Cerebellar cortex (tissue), 1 donor: ENCODE data around the gene IKZF1.
"Not testable (repeated sequence)": the region's sequence is repeated elsewhere in the genome, so short reads cannot be mapped to it uniquely, and the experiment has no call there.

ENCODE experiments used
- DNase-seq: peaks from one replicate; pipeline ENCODE4 v3.0.0-alpha.2; 2015; ENCODE audit warnings: low spot score

The IKZF1 gene

DNA sequence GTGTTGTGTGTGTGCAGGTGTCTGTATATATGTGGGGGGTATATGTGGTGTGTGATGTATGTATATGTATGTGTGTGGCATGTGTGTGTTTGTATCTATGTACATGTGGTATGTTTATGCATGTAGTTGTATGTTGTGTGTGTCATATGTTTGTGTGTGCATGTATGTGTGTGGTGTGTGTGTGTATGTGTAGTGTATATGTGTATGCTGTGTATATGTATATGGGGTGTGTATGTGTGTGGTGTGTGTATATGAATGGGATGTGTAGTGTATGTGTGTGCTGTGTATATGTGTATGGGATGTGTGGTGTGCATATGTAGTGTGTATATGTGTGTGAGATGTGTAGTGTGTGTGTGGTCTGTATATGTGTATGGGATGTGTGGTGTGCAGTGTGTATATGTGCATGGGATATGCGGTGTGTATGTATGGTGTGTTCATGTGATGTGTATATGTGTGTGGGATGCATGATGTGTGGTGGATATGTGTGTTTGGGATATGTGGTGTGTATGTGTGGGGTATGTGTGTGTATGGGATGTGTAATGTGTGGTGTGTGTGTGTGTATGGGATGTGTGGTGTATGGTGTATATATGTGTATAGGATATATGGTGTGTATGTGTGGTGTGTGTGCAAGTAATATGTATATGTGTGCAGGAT is 30.0 kb downstream of the IKZF1 start:
- DNase-seq = no peak

DNA sequence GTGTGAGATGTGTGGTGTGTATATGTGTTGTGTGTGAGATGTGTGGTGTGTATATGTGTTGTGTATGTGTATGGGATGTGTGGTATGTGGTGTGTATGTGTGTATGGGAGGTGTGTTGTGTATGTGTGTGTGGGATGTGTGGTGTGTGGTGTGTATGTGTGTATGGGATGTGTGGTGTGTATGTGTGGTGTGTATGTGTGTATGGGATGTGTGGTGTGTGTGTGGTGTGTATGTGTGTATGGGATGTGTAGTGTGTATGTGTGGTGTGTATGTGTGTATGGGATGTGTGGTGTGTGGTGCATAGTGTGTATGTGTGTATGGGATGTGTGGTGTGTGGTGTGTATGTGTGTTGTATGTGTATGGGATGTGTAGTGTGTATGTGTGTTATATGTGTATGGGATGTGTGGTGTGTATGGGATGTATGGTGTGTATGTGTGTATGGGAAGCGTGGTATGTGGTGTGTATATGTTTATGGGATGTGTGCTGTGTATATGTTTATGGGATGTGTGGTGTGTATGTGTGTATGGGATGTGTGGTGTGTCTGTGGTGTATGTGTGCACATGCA is 30.8 kb downstream of the IKZF1 start:
- no peak for DNase-seq

DNA sequence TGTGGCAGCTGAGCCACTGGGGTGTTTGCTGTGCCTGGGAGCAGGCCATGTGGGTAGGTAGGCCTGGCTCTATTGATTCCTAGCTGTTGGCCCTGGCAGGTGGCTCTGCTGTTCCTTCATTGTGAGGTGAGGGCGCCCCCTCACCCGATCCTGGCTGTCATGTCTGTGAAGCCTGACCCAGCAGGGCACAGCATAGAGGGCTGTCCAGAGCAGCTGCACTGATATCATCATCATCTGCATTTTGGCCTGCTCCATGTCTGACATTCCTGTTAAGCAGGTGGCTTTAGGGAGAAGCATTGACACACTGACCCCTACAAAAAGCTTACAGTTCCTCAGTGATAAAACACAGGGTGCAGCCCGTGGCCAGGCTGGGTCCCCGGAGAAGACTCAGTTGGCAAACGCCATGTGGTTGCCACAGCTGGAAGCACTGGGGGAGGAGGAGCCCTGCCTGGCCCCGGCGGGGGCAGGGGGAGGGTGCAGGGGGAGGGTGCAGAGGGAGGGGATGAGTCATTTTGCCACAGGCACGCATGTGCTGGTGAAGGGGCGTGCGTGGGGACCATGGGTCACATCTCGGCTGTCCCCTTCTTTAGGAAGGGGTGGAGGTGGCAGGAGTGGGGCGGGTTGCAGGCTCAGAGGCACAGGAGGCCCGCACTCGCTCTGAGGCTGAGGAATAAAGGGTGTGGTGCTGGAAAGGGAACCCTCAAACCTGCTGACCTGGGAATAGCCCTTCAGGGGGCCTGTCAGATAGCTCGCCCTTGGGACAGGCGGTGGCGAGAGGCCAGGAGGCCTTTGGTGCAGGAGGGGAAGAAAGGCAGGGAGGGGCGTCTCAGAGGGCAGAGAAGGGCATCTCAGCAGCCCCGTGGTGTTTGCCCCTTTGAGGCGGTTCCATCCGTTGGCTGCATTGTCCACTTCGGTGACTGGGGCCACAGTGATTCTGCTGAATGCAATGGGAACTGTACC is 31.6 kb downstream of the IKZF1 start:
- no peak for DNase-seq

DNA sequence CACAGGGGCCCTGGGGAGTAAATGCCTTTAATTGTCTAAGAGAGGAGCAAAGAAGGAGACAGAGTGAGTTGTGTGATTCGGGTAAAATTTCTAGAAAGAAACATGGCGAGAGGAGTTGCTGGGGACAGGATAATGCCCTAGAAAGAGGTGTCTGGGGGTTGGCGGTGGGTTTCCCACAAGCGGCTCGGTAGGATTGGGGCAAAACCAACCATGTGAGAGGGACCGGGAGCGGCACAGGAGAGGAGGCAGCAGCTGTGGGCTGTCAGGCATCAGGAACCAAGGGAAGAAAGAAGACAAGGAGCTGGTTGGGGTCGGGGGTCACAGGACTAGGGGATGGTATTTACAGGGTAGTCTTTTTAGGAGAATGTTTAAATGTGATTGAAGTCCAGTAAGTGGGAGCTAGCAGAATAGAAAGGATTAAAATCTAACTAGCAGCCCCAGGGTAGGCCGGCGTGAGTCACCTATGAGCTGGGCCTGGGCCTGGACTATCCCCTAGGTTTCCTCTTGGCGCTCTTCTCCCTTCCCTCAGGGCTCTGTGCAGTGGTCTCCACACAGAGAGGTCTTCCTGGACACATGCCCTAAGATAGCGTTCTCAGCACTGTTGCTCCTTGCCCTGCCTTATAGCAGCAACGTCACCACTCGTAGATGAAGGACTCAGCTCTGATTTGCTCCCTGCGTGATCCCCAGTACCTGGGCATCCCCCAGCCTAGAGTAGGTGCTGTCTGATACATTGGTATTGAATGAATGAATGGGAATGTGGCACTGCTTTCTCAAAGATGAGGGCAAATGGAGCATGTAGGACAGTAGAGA is 32.6 kb downstream of the IKZF1 start:
- DNase-seq = no peak

DNA sequence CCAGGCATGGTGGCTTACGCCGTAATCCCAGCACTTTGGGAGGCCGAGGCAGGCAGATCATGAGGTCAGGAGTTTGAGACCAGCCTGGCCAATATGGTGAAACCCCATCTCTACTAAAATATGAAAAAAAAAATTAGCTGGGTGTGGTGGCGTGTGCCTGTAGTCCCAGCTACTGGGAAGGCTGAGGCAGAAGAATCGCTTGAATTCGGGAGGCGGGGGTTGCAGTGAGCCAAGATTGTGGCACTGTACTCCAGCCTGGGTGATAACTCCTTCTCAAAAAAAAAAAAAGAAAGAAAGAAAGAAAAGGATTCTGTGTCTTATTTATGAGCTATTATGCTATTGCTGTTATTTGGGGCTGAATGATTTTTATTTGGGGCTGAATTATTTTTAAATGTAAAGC is 35.0 kb downstream of the IKZF1 start:
- DNase-seq = not testable (repeated sequence)

GRCh38 chr7:50339990-50340500 is 35.5 kb downstream of the IKZF1 start:
- no peak for DNase-seq

DNA sequence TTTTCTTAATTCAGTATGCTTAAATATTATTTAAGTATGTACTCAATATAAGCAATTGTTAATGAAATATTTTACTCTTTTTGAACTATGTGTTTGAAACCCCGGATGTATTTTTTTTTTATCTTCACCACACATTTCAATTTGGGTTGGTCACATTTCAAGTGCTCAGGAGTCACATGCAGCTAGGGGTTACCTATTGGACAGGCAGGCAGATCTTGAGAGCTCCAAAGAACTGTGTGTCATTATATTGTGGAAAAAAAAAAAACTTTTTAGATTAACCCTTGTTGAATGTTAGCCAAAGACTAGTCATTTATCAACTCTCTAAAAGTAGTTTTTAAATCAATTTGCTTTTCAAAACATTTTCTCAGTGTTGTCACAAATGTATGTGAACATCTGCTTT is 37.2 kb downstream of the IKZF1 start:
- no peak for DNase-seq

GRCh38 chr7:50342616-50343114 is 38.1 kb downstream of the IKZF1 start:
- no peak for DNase-seq

- no peak for DNase-seq
Observed at GRCh38 chr7:50346545-50347497, 42.3 kb downstream of the IKZF1 start.

DNA sequence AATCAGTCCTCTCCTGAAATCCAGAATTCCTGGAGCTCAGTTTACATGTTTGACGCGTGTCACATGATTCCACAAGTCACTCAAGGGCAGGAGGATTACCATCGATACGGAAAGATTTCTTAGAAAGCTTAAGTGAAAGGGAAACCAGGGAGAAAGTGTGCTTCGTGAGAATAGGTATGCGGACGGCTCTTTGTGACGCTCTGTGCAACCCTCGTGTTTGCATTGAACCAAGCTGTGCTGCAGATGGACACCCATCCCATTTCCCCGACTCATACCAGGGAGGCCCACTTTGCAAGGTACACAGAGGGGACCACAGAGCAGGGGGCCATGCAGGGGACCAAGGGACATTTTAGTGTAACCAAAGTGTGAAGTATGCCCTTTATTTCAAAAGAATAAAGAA is 43.2 kb downstream of the IKZF1 start:
- DNase-seq = no peak

GRCh38 chr7:50348469-50349162 is 44.1 kb downstream of the IKZF1 start:
- DNase-seq = no peak

DNA sequence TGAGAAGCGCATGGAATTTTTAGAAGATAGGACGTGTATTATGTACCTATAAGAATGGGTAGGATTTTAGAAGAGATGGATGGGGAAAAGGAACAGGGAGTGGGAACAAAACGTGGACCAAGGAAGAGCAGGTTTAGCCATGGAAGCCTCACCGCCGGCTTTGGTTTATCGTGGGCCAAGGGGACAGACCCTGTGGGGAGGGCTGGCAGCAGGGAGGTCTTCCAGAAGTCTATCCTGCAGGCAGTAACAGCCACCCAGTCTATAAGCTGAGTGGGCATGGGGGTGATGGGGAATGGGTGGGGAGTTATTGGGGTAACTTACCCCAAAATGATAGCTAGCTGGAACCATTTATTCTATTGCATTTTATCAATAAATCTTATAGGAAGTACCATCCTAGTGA is 44.9 kb downstream of the IKZF1 start:
- no peak for DNase-seq

- no peak for DNase-seq
Observed at GRCh38 chr7:50349963-50350944, 45.7 kb downstream of the IKZF1 start.

DNA sequence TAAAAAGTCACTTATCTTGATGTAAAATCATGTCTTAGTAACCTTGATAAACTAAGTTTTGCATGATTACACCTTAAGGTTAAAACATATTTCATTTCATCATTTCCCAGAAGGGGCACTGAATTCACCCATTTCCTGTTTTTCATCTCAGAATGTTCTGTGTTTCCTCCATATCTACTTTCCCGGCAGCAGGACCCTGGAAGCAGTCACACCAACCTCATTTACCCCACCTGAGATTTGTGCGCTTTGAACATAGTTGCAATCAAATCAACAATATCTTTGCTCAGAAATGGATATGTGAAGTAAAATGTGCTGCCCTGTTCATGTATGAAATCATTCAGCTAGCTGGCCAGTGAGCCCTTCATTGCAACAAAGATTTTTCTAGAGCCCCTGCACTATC is 46.8 kb downstream of the IKZF1 start:
- DNase-seq = no peak

- no peak for DNase-seq
Observed at GRCh38 chr7:50352282-50352681, 47.8 kb downstream of the IKZF1 start.

- no peak for DNase-seq
Observed at GRCh38 chr7:50352751-50353150, 48.2 kb downstream of the IKZF1 start.

- no peak for DNase-seq
Observed at GRCh38 chr7:50353201-50353600, 48.7 kb downstream of the IKZF1 start.

DNA sequence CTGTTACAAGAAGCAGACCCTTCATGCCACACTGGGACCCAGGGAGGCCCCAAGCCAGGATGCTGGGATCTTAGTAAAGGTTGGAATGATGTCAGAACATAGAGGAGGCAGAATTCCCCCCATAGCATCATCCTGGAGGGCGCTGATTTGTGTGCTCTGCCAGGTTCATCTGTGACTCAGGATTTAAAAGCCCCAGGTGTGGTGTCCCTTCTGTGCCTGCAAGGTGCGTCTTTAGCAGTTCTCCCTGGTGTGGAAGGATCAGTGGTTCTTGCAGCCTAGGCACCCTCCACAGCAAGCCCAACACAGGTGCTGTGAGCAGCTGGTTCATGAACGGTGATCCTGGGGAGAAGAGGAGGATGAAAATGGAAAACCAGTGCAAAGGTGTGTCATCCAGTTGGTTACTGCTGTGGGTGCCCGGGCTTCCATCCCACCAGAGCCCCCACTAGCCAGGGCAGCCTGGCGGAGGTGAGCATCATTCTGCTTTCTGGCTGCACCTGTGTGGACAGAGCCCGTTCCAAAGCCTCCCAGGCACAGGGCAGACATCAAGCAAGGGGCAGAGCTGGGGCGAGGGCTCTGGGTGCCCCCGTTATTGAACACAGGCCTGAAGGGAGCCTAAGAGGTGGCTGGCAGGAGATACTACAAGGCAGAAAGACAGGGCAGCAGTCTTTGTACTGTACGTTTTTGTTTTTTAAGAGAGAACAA is 49.5 kb downstream of the IKZF1 start:
- DNase-seq = no peak
